ENCODE measurements around the gene FAM168A. TPM values are rescaled to one million over a fixed set of nuclear protein-coding genes. Genes with fewer than 3 reads are reported as not detected.
A peak's percentile ranks its signal among the peaks of the same experiment; 100 is the strongest.

Gene FAM168A
- total RNA-seq, 2 experiments from 2014 or later, result 10.1 to 23.7 TPM

GRCh38 chr11:73425108-73425507 lies 172.8 kb downstream of the FAM168A start:
- no peaks in the 10 kb centered on the region for H3K4me1 ChIP-seq (ENCODE audit: insufficient read depth, low read length, poor library complexity, severe bottlenecking)
- no peak for DNase-seq (ENCODE audit: low spot score)
- intact Hi-C loops (cut with micrococcal nuclease; ENCODE audit: unreplicated experiment), result no loop called here
- no TSS peak for BruUV-seq (replicated peaks)
- POLR2A ChIA-PET, result interaction anchor here (0.6 to 1.5 kb wide), 2 partner anchors 9 to 494 kb away, joined by 3 to 4 read pairs; no protein-coding TSS in a partner anchor
- H2AFZ ChIP-seq (ENCODE audit: low read length), result no peak overlapping the region
- no peaks in the 10 kb centered on the region for H3K9me2 ChIP-seq (ENCODE audit: insufficient read depth, low read length)
- H3K4me2 ChIP-seq (ENCODE audit: low read length), result no peak overlapping the region
- CTCF ChIA-PET (ENCODE audit: unreplicated experiment), result no interaction called here
- no peak overlapping the region for H3K4me3 ChIP-seq (ENCODE audit: low read depth, low read length, poor library complexity, severe bottlenecking)
- no peak for TF ChIP-seq EZH2phosphoT487 (IDR thresholded peaks at IDR 0.05; ENCODE audit: borderline replicate concordance, low read depth, low read length)
- no peak for TF ChIP-seq CTCF (conservative IDR thresholded peaks at IDR 0.05; ENCODE audit: low read length)
- H3K27ac ChIP-seq (ENCODE audit: low read depth, low read length, poor library complexity, severe bottlenecking), result no peak overlapping the region
- H4K20me1 ChIP-seq (ENCODE audit: insufficient read depth, low read length), result 0 out of 2 replicates have a peak, but pooled peaks cover 3% of the 10 kb centered on the region
- H3K36me3 ChIP-seq (ENCODE audit: insufficient read depth, low read length), result no peaks in the 10 kb centered on the region
- no peaks in the 10 kb centered on the region for H3K79me2 ChIP-seq (ENCODE audit: insufficient read depth, low read depth, low read length)
- H3K9me3 ChIP-seq (ENCODE audit: low read length), result no peaks in the 10 kb centered on the region

- CTCF ChIA-PET (ENCODE audit: unreplicated experiment), result interaction anchor here (0.5 to 1.6 kb wide), 2 partner anchors 9 to 88 kb away, joined by 3 to 8 read pairs; no protein-coding TSS in a partner anchor
- no peak overlapping the region for H3K4me3 ChIP-seq (ENCODE audit: low read depth, low read length, poor library complexity, severe bottlenecking)
- TF ChIP-seq EZH2phosphoT487 (IDR thresholded peaks at IDR 0.05; ENCODE audit: borderline replicate concordance, low read depth, low read length) (no peak), CTCF (conservative IDR thresholded peaks at IDR 0.05; ENCODE audit: low read length) (no peak)
- POLR2A ChIA-PET, result interaction anchor here (0.6 to 0.9 kb wide), 4 partner anchors 13 to 406 kb away, joined by 3 to 4 read pairs (median 3); no protein-coding TSS in a partner anchor
- no peak for DNase-seq (ENCODE audit: low spot score)
- H3K4me1 ChIP-seq (ENCODE audit: insufficient read depth, low read length, poor library complexity, severe bottlenecking), result no peaks in the 10 kb centered on the region
- no peak overlapping the region for H3K4me2 ChIP-seq (ENCODE audit: low read length)
- H2AFZ ChIP-seq (ENCODE audit: low read length), result no peak overlapping the region
- no peaks in the 10 kb centered on the region for H3K9me3 ChIP-seq (ENCODE audit: low read length)
- H3K36me3 ChIP-seq (ENCODE audit: insufficient read depth, low read length), result no peaks in the 10 kb centered on the region
- no peaks in the 10 kb centered on the region for H3K9me2 ChIP-seq (ENCODE audit: insufficient read depth, low read length)
- no peak overlapping the region for H3K27ac ChIP-seq (ENCODE audit: low read depth, low read length, poor library complexity, severe bottlenecking)
- no peaks in the 10 kb centered on the region for H3K79me2 ChIP-seq (ENCODE audit: insufficient read depth, low read depth, low read length)
- no TSS peak for BruUV-seq (replicated peaks)
- 0 out of 2 replicates have a peak, but pooled peaks cover 3% of the 10 kb centered on the region for H4K20me1 ChIP-seq (ENCODE audit: insufficient read depth, low read length)
- intact Hi-C loops (cut with micrococcal nuclease; ENCODE audit: unreplicated experiment), result no loop called here
These were observed 174.4 kb downstream of the FAM168A start for GRCh38 chr11:73423506-73423905.

- DNase-seq (ENCODE audit: low spot score), result no peak
- BruUV-seq (replicated peaks), result TSS peak; percentile 43
- H3K9me2 ChIP-seq (ENCODE audit: insufficient read depth, low read length), result no peaks in the 10 kb centered on the region
- H3K27ac ChIP-seq (ENCODE audit: low read depth, low read length, poor library complexity, severe bottlenecking), result no peak overlapping the region
- H4K20me1 ChIP-seq (ENCODE audit: insufficient read depth, low read length), result 0 out of 2 replicates have a peak, but pooled peaks cover 3% of the 10 kb centered on the region
- no peaks in the 10 kb centered on the region for H3K9me3 ChIP-seq (ENCODE audit: low read length)
- ChIA-PET CTCF (ENCODE audit: unreplicated experiment) (interaction anchor here (1.6 kb wide), 1 partner anchor 8 kb away, joined by 8 read pairs; no protein-coding TSS in a partner anchor), POLR2A (interaction anchor here (0.5 to 0.6 kb wide), 2 partner anchors 19 to 65 kb away, joined by 3 to 4 read pairs; no protein-coding TSS in a partner anchor)
- no peaks in the 10 kb centered on the region for H3K4me1 ChIP-seq (ENCODE audit: insufficient read depth, low read length, poor library complexity, severe bottlenecking)
- peaks cover 4% of the 10 kb centered on the region for H3K36me3 ChIP-seq (ENCODE audit: insufficient read depth, low read length)
- H3K4me2 ChIP-seq (ENCODE audit: low read length), result no peak overlapping the region
- no peaks in the 10 kb centered on the region for H3K79me2 ChIP-seq (ENCODE audit: insufficient read depth, low read depth, low read length)
- no peak overlapping the region for H2AFZ ChIP-seq (ENCODE audit: low read length)
- no peak overlapping the region for H3K4me3 ChIP-seq (ENCODE audit: low read depth, low read length, poor library complexity, severe bottlenecking)
- intact Hi-C loops (cut with micrococcal nuclease; ENCODE audit: unreplicated experiment), result no loop called here
- no peak for TF ChIP-seq EZH2phosphoT487 (IDR thresholded peaks at IDR 0.05; ENCODE audit: borderline replicate concordance, low read depth, low read length)
- TF ChIP-seq CTCF (conservative IDR thresholded peaks at IDR 0.05; ENCODE audit: low read length), result no peak
These were observed 175.0 kb downstream of the FAM168A start for GRCh38 chr11:73422886-73423285.
